ENCODE measurements around the gene RHBDL3.
A peak's percentile ranks its signal among the peaks of the same experiment; 100 is the strongest.
"Not testable (repeated sequence)": the region's sequence is repeated elsewhere in the genome, so short reads cannot be mapped to it uniquely, and the experiment has no call there.

The RHBDL3 gene

GRCh38 chr17:32289471-32290070 is 23.9 kb downstream of the RHBDL3 start:
- DNase-seq (ENCODE audit: low read depth): no peak

DNA sequence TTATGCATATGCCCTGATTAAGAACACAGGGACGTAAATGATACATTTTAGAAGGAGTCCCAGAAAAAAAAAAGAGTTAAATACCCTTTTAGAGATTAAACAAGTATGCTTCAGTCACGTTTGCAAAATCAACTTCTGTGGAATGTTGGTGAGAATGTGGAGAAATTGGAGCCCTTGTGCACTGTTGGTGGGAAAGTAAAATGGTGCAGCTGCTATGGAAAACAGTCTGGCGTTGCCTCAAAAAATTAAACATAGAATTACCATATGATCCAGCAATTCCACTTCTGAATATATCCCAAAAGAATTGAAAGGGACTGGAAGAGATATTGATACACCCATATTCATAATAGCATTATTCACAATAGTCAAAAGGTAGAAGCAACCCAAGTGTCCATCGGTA is 26.5 kb downstream of the RHBDL3 start:
- DNase-seq (ENCODE audit: low read depth): no peak

DNA sequence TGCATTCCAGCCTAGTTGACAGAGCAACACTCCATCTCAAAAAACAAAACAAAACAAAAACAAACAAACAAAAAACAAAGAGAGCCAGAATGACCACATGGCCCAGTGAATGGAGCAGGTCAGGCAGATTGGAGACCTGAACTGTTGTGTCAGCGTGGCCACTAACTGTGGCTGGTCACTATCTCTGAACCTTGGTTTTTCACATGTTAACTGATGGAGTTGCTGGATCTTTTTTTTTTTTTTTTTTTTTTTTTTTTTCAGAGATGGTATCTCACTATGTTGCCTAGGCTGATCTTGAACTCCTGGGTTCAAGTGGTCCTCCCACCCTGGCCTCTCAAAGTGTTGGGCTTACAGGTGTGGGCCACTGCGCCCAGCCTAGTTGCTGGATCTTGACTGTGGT is 31.8 kb downstream of the RHBDL3 start:
- DNase-seq (ENCODE audit: low read depth): no peak

DNA sequence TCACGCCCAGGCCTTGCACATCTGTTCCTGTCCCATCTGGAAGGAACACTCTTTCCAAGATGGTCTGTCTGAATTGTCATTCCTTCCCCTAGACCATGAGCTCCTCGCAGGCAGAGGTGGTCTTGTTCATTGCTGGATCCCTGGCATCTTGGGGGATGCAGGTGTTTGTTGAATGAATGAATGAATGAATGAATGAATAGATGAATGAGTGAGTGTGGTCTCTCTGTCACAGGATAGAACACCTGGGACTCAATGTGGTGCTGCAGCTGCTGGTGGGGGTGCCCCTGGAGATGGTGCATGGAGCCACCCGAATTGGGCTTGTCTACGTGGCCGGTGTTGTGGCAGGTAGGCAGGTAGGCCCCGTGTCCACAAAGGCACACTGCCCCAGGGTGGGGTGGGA is 32.2 kb downstream of the RHBDL3 start:
- no peak for DNase-seq (ENCODE audit: low read depth)

GRCh38 chr17:32298298-32298697 is 32.7 kb downstream of the RHBDL3 start:
- DNase-seq (ENCODE audit: low read depth): no peak

DNA sequence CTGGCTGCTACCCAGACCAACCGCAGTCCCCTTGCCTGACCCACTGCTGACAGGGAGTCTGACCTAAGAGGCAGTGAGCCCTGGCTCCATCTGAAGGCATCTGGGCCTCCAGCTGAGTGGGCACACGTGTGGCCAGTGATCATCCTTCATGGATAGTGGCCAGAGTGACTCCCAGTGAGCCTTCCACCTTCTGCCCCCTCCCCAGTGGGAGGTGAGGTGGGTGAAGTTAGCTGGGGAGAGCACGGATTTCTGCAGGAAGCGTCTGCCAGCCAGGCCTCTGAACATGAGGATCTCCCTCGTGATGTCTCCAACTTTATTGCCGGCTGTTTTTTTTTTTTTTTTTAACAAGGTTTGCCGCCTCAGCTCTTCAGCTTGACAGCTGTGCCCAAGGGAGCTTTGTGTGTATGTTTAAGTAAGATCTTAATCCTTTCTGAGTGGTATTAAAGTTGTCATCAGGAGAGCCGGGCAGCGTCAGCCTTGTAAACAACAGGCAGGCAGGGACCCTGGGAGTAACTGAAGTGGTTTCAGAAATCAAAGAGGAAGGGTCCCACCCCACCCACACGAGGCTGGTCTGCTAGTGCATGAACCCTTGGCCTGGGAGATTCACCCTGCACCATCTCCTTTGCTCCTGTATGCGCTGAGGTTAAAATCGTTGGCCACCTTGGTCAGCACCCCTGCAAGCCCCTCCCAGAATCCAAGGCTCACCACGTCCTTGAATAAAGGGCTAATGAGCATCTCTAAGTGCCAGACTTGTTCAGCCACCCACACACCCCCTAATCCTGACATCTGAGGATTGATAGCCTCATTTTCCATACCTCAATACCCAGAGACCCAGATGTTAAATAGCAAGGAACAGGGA is 33.3 kb downstream of the RHBDL3 start:
- no peak for DNase-seq (ENCODE audit: low read depth)

DNA sequence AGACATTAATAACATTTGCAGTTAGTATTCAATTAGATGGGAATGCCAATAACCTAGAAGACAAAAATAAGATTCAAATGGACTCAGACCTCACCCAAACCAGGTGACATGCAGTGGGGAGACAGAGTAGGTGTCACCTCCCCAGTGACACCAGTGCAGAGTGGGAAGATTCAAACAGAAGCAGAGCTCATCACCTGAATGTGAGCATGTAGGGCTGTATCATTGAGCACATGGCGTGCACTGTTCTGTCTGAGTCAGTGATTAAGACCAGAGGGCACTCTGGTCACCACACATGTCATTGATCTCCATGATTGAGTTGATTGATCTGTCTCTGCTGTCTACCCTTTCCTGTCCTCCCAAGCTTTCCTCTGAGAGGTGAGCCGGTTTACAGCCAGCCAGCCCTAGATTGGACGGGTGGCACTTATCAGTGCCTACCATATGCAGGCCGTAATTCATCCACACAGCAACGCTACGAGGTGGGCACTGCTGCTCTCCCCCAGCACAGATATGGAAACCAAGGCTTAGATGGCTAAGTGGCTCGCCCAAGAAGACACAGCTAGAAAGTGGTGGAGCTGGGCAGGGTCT is 34.0 kb downstream of the RHBDL3 start:
- DNase-seq (ENCODE audit: low read depth): no peak

- DNase-seq (ENCODE audit: low read depth): no peak
These were observed 36.4 kb downstream of the RHBDL3 start for GRCh38 chr17:32302037-32302436.

DNA sequence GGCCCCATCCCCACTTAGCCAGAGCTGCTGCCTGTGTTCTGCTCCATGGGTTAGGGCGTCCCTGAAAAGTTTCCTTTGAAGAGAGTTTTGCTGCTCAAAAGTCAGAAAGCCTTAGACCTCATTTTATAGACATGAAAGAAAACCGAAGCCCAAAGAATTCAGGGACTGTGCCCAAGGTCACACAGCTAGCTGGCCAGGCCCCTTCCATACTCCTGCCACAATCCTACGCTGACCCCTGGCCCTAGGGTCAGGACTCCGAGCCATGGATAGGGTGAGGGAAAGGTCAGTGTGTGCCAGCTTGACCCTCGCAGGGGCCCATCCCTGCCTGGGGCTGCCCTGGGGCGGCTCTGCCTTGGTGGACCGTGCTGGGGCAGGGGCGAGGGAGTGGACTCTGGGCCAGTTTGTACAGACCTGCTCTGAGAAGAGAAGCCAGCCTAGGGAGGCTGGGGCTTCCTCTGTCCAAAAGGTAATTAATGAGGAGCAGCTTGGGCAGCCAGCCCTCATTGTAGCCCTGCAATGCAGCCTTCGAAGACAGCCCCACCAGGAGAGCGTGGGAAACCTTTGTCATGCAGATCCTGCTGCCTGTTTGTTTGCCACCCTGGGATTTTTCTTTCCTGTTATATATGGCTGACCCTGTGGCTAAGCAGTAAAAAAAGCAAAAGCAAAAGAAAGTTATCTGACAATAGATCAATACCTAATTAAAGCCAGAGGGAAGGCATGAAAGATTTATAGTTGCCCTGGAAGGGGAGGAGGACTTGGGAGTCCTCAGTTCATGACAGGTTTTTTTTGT is 37.4 kb downstream of the RHBDL3 start:
- no peak for DNase-seq (ENCODE audit: low read depth)

DNA sequence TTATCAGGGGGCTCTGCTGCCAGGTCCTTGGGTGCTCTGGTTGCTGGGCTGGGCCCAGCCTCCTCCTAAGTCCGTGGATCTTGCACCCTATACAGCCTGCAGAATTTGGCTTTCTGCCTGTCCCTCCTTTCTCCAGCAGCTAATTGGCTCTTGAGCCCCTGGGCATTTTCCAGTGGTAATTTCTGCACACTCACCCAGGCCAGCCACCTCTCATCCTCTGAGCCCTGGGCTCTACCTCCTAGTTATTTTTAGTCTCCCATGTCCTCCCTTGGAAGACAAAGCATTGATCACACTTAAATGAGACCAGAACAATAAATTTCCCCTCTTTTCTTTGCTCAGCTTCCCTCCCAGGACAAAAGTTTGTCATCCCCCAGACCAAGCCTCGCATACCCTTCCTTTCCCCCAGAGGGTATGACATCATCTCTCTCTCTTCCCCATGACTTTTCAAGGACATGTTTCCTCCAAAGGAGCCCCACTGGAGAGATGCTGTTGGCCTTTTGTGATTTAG is 38.2 kb downstream of the RHBDL3 start:
- no peak for DNase-seq (ENCODE audit: low read depth)

- no peak for DNase-seq (ENCODE audit: low read depth)
These were observed 39.4 kb downstream of the RHBDL3 start for GRCh38 chr17:32305049-32305448.

- no peak for DNase-seq (ENCODE audit: low read depth)
These were observed 42.0 kb downstream of the RHBDL3 start for GRCh38 chr17:32307658-32308057.

- no peak for DNase-seq (ENCODE audit: low read depth)
These were observed 45.5 kb downstream of the RHBDL3 start for GRCh38 chr17:32311028-32311536.

- DNase-seq (ENCODE audit: low read depth): no peak
These were observed 49.0 kb downstream of the RHBDL3 start for GRCh38 chr17:32314636-32315035.

- no peak for DNase-seq (ENCODE audit: low read depth)
These were observed 49.5 kb downstream of the RHBDL3 start for GRCh38 chr17:32315171-32315570.

DNA sequence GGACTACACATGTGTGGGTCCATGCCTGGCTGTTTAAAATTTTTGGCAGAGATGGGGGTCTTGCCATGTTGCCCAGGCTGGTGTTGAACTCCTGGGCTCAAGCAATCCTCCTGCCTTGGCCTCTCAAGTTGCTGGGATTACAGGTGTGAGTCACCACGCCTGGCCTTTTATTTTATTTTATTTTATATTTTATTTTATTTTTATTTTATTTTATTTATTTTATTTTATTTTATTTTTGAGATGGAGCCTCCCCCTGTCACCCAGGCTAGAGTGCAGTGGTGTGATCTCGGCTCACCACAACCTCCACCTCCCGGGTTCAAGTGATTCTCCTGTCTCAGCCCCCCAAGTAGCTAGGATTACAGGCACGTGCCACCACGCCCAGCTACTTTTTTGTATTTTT is 51.0 kb downstream of the RHBDL3 start:
- DNase-seq (ENCODE audit: low read depth): not testable (repeated sequence)

DNA sequence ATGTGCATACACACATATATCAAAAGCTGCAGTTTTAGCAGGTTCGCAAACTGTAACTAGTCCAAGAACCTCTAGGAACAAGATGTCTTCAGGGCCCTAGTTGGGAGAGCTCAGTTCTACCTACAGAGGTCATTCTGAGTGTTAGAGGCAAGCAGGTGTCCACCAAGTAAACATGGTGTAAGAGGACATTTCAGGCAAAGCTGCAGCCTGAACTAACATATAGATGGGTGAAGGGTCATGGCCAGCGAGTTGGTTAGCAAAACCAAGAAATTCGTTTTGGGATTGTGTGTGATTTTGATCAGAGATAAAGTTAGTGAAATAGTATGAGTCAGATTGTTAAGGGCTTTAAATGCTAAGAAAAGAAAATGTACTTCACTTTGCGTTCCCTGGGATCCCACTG is 51.7 kb downstream of the RHBDL3 start:
- no peak for DNase-seq (ENCODE audit: low read depth)

DNA sequence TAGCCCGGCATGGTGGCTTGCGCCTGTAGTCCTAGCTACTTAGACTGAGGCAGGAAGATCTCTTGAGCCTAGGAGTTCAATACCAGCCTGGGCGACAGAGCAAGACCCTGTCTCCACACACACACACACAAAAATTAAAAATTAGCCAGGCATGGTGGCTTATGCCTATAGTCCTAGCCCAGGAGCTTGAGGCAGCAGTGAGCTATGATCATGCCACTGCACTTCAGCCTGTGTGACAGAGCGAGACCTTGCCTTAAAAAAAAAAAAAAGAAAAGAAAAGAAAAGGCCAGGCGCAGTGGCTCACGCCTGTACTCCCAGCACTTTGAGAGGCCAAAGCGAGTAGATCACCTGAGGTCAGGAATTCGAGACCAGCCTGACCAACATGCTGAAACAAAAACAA is 52.4 kb downstream of the RHBDL3 start:
- DNase-seq (ENCODE audit: low read depth): no peak

DNA sequence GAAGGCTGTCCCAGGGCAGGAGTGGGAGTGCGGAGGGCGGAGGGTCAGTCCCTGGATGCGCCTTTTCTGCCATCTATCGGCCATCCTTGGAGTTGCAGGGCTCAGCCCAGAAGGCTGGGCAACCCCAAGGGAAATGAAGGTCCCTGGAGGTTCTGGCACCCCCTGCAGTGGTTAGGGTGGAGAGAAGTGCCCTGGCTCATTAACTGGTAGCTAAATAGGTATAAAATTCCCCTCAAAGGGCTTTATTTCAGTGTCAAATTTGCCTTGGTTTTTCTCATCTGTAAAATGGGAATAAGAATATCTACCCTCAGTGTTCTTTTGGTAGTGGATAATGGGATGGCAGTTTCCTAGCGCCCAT is 53.9 kb downstream of the RHBDL3 start:
- DNase-seq (ENCODE audit: low read depth): peak; percentile 73

- DNase-seq (ENCODE audit: low read depth): not testable (repeated sequence)
These were observed 54.4 kb downstream of the RHBDL3 start for GRCh38 chr17:32320080-32320479.

DNA sequence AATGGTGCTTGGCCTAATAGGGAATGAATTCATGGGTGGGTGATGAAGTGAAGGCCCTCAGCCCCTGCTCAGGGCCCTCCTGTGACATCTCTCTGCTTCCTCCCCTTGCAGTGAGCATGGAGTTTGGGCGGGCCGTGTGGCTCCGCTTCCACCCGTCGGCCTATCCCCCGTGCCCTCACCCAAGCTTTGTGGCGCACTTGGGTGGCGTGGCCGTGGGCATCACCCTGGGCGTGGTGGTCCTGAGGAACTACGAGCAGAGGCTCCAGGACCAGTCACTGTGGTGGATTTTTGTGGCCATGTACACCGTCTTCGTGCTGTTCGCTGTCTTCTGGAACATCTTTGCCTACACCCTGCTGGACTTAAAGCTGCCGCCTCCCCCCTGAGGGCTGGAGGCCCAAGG is 55.2 kb downstream of the RHBDL3 start:
- no peak for DNase-seq (ENCODE audit: low read depth)

GRCh38 chr17:32323046-32323445 is 57.4 kb downstream of the RHBDL3 start:
- no peak for DNase-seq (ENCODE audit: low read depth)

All from activated T-cell treated with anti-CD3 and anti-CD28 coated beads for 24 hours (primary cell).